Panc1 (cell line): ENCODE data around the gene STXBP3. TPM values are rescaled to one million over a fixed set of nuclear protein-coding genes. Genes with fewer than 3 reads are reported as not detected.

ENCODE experiments used
- ATAC-seq: fragments of 200-7000 bp; cut with Tn5 transposase; 2 replicates; pipeline ENCODE4 v1.9.1; 2020; ENCODE audit warnings: mild to moderate bottlenecking, moderate library complexity
- BruUV-seq: library from RNA; stranded (reverse); fragments of 400-500 nt; replicated peaks from 2 replicates; lab custom pipeline; 2021; lab: Mats Ljungman, UMichigan
- CTCF ChIA-PET: fragments of 300-600 bp; sonication (Branson Sonifier 250); formaldehyde crosslinking; loops from one replicate; lab custom pipeline; 2022; ENCODE audit warnings: antibody characterized with exemption; lab: Charles Lee
- POLR2A ChIA-PET: fragments of 300-600 bp; sonication (Branson Sonifier 250); formaldehyde crosslinking; loops from one replicate; lab custom pipeline; 2022; ENCODE audit warnings: antibody characterized with exemption; lab: Charles Lee
- DNase-seq: peaks from one replicate; pipeline ENCODE4 v3.0.0-alpha.2; 2010; ENCODE audit warnings: low read depth, low spot score
- H3K27ac ChIP-seq: 2 replicates; pipeline ENCODE4 v1.5.1; 2011; ENCODE audit warnings: mild to moderate bottlenecking, low read length, inconsistent platforms
- H3K27me3 ChIP-seq: fragments of 200-500 bp; sonication (Bioruptor generic); 2 replicates; pipeline ENCODE4 v1.6.0; 2014; ENCODE audit warnings: low read length, inconsistent platforms; ENCODE audit not compliant: control insufficient read depth, insufficient read depth
- H3K36me3 ChIP-seq: fragments of 200-500 bp; sonication (Bioruptor generic); 2 replicates; pipeline ENCODE4 v1.5.1; 2014; ENCODE audit warnings: inconsistent platforms, mild to moderate bottlenecking, low read length, moderate library complexity; ENCODE audit not compliant: control insufficient read depth, insufficient read depth
- H3K4me1 ChIP-seq: 2 replicates; pipeline ENCODE4 v1.5.1; 2011; ENCODE audit warnings: inconsistent platforms, mild to moderate bottlenecking, low read length, moderate library complexity; ENCODE audit not compliant: control insufficient read depth, insufficient read depth
- H3K4me3 ChIP-seq, 2 experiments: 2 replicates each; pipeline ENCODE4 v1.5.1; 2011 to 2012; ENCODE audit warnings: low read depth in 2 of 2, low read length in 2 of 2, mild to moderate bottlenecking in 2 of 2, inconsistent platforms in 1 of 2, moderate library complexity in 1 of 2
- H3K9me3 ChIP-seq: fragments of 200-500 bp; sonication (Bioruptor generic); 2 replicates; pipeline ENCODE4 v1.5.1; 2014; ENCODE audit warnings: low read depth, mild to moderate bottlenecking, inconsistent platforms, low read length, moderate library complexity; ENCODE audit not compliant: control insufficient read depth, insufficient read depth
- CTCF ChIP-seq: fragments of 450-650 bp; IDR thresholded peaks from 2 replicates; pipeline ENCODE4 v1.5.1; 2017; ENCODE audit warnings: mild to moderate bottlenecking
- POLR2AphosphoS5 ChIP-seq: IDR thresholded peaks from 2 replicates; pipeline ENCODE4 v1.6.1; 2012; ENCODE audit warnings: mild to moderate bottlenecking, low read depth, low read length, moderate library complexity
- REST ChIP-seq, 2 experiments: IDR thresholded peaks; 2 replicates each; pipeline ENCODE4 v1.6.1; 2011 to 2012; ENCODE audit warnings: low read depth in 2 of 2, control low read depth in 1 of 2, low read length in 1 of 2, mild to moderate bottlenecking in 1 of 2, moderate library complexity in 1 of 2; ENCODE audit not compliant: insufficient read depth in 1 of 2
- SIN3A ChIP-seq: IDR thresholded peaks from 2 replicates; pipeline ENCODE4 v1.6.1; 2012; ENCODE audit warnings: low read depth, mild to moderate bottlenecking, low read length, moderate library complexity, borderline replicate concordance; ENCODE audit not compliant: insufficient read depth
- TCF7L2 ChIP-seq: IDR thresholded peaks from 2 replicates; pipeline ENCODE4 v1.6.1; 2011; ENCODE audit warnings: mild to moderate bottlenecking, low read depth, low read length, inconsistent platforms
- in situ Hi-C: cut with HindIII; loops from 2 replicates; pipeline ENCODE4 v1.10.0; 2016; ENCODE audit warnings: low sequenced_read_pairs, low pct_unique_long_range_greater_than_20kb
- intact Hi-C: fragments of 100-400 bp; cut with micrococcal nuclease; formaldehyde crosslinking; loops from one replicate; pipeline ENCODE4 v1.10.0; 2022; ENCODE audit not compliant: unreplicated experiment
- total RNA-seq: library from RNA; stranded (reverse); gene quantifications from one replicate; pipeline ENCODE4 v1.2.1, GENCODE V29; 2021; ENCODE audit not compliant: unreplicated experiment

Gene STXBP3
- total RNA-seq, 1 experiment from 2014 or later = 27.7 TPM

- Histone ChIP-seq H3K27me3 (no peaks in the 10 kb centered on the region), H3K4me1 (no peaks in the 10 kb centered on the region), H3K4me3 (no peak overlapping the region), H3K36me3 (peaks cover 5% of the 10 kb centered on the region; the same call in 1 of the 2 replicates), H3K27ac (no peak overlapping the region), H3K9me3 (no peaks in the 10 kb centered on the region)
- no peak for ATAC-seq
- TF ChIP-seq REST (IDR thresholded peaks at IDR 0.05; ENCODE audit: insufficient read depth in 1 of 2, low read depth in 2 of 2, low read length in 1 of 2) (no peak), TCF7L2 (no peak), POLR2AphosphoS5 (no peak), CTCF (no peak), SIN3A (no peak)
- CTCF ChIA-PET = no interaction called here
- POLR2A ChIA-PET = no interaction called here
- in situ Hi-C loops (no loop called here), intact Hi-C loops (no loop called here)
- DNase-seq = no peak
- BruUV-seq = no TSS peak
Observed at GRCh38 chr1:108813326-108813725, 66.9 kb downstream of the STXBP3 start.

DNA sequence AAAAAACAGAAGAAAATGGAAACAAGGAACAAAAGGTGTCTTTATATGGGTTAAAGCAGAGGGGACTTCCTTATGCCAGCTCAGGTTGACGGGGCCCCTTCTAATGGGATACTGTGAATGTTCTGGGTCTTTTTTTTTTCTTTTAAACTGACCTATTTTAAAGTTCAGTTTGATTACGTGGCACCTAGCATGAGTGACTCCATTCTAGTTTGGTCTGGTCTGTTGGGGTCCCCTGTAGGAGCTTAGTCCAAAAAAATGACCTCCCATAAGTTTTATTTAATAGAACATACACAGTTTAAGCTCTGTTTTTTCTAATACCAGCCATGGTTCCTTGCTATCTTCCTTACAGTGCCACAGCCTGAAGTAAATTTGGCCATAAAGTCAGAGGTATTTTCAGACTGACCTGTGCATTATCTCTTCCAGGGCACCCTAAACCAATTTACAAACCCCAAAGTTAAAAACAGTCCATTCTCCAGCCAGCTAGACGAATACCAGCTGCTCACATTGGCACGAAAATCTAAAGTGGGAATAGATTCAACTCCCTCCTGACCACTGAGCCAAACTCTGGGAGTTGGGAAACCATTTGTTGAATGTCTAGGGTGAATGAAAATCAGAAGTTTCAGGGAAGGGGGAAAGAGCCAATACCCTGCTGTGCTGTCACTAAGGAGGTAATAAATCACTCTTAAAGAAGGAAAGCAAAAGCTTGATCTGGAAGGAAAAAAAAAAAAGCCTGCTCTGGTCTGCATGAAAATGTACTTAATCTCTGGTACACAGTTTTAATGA, 68.1 kb downstream of the STXBP3 start:
- intact Hi-C loops (no loop called here), in situ Hi-C loops (no loop called here)
- no peaks in the 10 kb centered on the region for H3K27me3 ChIP-seq
- POLR2A ChIA-PET = interaction anchor here (0.6 kb wide), 1 partner anchor 121 kb away, joined by 5 read pairs; no protein-coding TSS in a partner anchor
- H3K36me3 ChIP-seq = peaks cover 2% of the 10 kb centered on the region; the same call in 1 of the 2 replicates
- BruUV-seq = no TSS peak
- no peaks in the 10 kb centered on the region for H3K9me3 ChIP-seq
- CTCF ChIA-PET = no interaction called here
- H3K27ac ChIP-seq = no peak overlapping the region
- H3K4me1 ChIP-seq = no peaks in the 10 kb centered on the region
- TF ChIP-seq SIN3A (no peak), REST (IDR thresholded peaks at IDR 0.05; ENCODE audit: insufficient read depth in 1 of 2, low read depth in 2 of 2, low read length in 1 of 2) (no peak), CTCF (no peak), TCF7L2 (no peak), POLR2AphosphoS5 (no peak)
- no peak for ATAC-seq
- H3K4me3 ChIP-seq = no peak overlapping the region
- DNase-seq = no peak
